MCF 10A (cell line): ENCODE data around the gene TMEM38A. TPM values are rescaled to one million over a fixed set of nuclear protein-coding genes. Genes with fewer than 3 reads are reported as not detected.
"Not testable (repeated sequence)": the region's sequence is repeated elsewhere in the genome, so short reads cannot be mapped to it uniquely, and the experiment has no call there.

Experiments
- BruUV-seq: library from RNA; stranded (reverse); fragments of 400-500 nt; replicated peaks from 2 replicates; lab custom pipeline; 2021; lab: Mats Ljungman, UMichigan
- CTCF ChIA-PET: fragments of 300-600 bp; sonication (Branson Sonifier 250); formaldehyde crosslinking; extraction: SDS; loops from one replicate; lab custom pipeline; 2021; ENCODE audit warnings: antibody characterized with exemption, inconsistent platforms; lab: Yijun Ruan, JAX
- POLR2A ChIA-PET: fragments of 300-600, 350-650 bp; sonication (Branson Sonifier 250); formaldehyde crosslinking; extraction: SDS; loops from one replicate; lab custom pipeline; 2020; ENCODE audit warnings: antibody characterized with exemption, inconsistent platforms; lab: Yijun Ruan, JAX
- DNase-seq: peaks from one replicate; pipeline ENCODE4 v3.0.0-alpha.2; 2018; ENCODE audit not compliant: unreplicated experiment
- H3K27ac Mint-ChIP-seq: one replicate; pipeline ENCODE4 v1.8.0; 2022; ENCODE audit warnings: mild to moderate bottlenecking, low read depth, mixed read lengths; ENCODE audit not compliant: unreplicated experiment
- H3K27me3 Mint-ChIP-seq: one replicate; pipeline ENCODE4 v1.8.0; 2022; ENCODE audit warnings: mixed read lengths; ENCODE audit not compliant: insufficient read depth, unreplicated experiment
- H3K36me3 Mint-ChIP-seq: one replicate; pipeline ENCODE4 v1.8.0; 2022; ENCODE audit warnings: mild to moderate bottlenecking, moderate library complexity, mixed read lengths; ENCODE audit not compliant: insufficient read depth, unreplicated experiment
- H3K4me1 Mint-ChIP-seq: one replicate; pipeline ENCODE4 v1.8.0; 2022; ENCODE audit warnings: mixed read lengths; ENCODE audit not compliant: insufficient read depth, unreplicated experiment
- H3K4me3 Mint-ChIP-seq: one replicate; pipeline ENCODE4 v1.8.0; 2022; ENCODE audit warnings: mild to moderate bottlenecking, moderate library complexity, mixed read lengths; ENCODE audit not compliant: unreplicated experiment
- H3K9me3 Mint-ChIP-seq: one replicate; pipeline ENCODE4 v1.8.0; 2022; ENCODE audit warnings: mixed read lengths; ENCODE audit not compliant: unreplicated experiment
- CTCF ChIP-seq: fragments of 200-600 bp; IDR thresholded peaks from one replicate; pipeline ENCODE4 v1.8.0; 2022; ENCODE audit warnings: antibody characterized with exemption, mild to moderate bottlenecking; ENCODE audit not compliant: unreplicated experiment
- intact Hi-C: fragments of 100-400 bp; cut with micrococcal nuclease; formaldehyde crosslinking; loops from 2 replicates; pipeline ENCODE4 v1.14.1; 2022
- total RNA-seq: library from RNA; stranded (reverse); gene quantifications from 2 replicates; pipeline ENCODE4 v1.2.3, GENCODE V29; 2022

TMEM38A gene
- total RNA-seq, 1 experiment from 2014 or later = 2.1 TPM

- Mint-ChIP-seq H3K27me3 (no peaks in the 10 kb centered on the region), H3K36me3 (no peaks in the 10 kb centered on the region), H3K4me3 (no peak overlapping the region), H3K4me1 (no peaks in the 10 kb centered on the region), H3K27ac (no peak overlapping the region), H3K9me3 (no peaks in the 10 kb centered on the region)
- ChIA-PET CTCF (no interaction called here), POLR2A (interaction anchor here (1.4 kb wide), 1 partner anchor 10 kb away, joined by 7 read pairs; the partner anchor contains the start of genes SMIM7 and TMEM38A)
- intact Hi-C loops = no loop called here
- no TSS peak for BruUV-seq
- DNase-seq = no peak
- no peak for TF ChIP-seq CTCF
These were observed 9.4 kb downstream of the TMEM38A start for GRCh38 chr19:16670291-16670690.

- intact Hi-C loops = no loop called here
- Mint-ChIP-seq H3K27ac (no peak overlapping the region), H3K27me3 (no peaks in the 10 kb centered on the region), H3K4me1 (no peaks in the 10 kb centered on the region), H3K4me3 (no peak overlapping the region), H3K9me3 (no peaks in the 10 kb centered on the region), H3K36me3 (no peaks in the 10 kb centered on the region)
- CTCF ChIA-PET = interaction anchor here (0.7 to 1.0 kb wide), 2 partner anchors 9 to 144 kb away, joined by 3 to 4 read pairs; no protein-coding TSS in a partner anchor
- no peak for DNase-seq
- BruUV-seq = no TSS peak
- TF ChIP-seq CTCF = no peak
- POLR2A ChIA-PET = interaction anchor here (1.7 kb wide), 1 partner anchor 10 kb away, joined by 7 read pairs; the partner anchor contains the start of gene TMEM38A
These were observed 10.8 kb downstream of the TMEM38A start for GRCh38 chr19:16671652-16672274.

GRCh38 chr19:16673231-16673630, 12.3 kb downstream of the TMEM38A start:
- no peak overlapping the region for H3K4me3 Mint-ChIP-seq
- POLR2A ChIA-PET = interaction anchor here (0.8 to 1.7 kb wide), 2 partner anchors 11 to 43 kb away, joined by 4 to 7 read pairs; partner anchors contain the start of gene TMEM38A
- BruUV-seq = no TSS peak

GRCh38 chr19:16673839-16674238, 12.9 kb downstream of the TMEM38A start:
- CTCF ChIA-PET, H3K4me3 Mint-ChIP-seq, intact Hi-C loops, H3K4me1 Mint-ChIP-seq, H3K27me3 Mint-ChIP-seq, H3K9me3 Mint-ChIP-seq, DNase-seq, H3K36me3 Mint-ChIP-seq, BruUV-seq, H3K27ac Mint-ChIP-seq: not testable (repeated sequence)
- POLR2A ChIA-PET = interaction anchor here (0.6 kb wide), 1 partner anchor 226 kb away, joined by 4 read pairs; no protein-coding TSS in a partner anchor

More at GRCh38 chr19:16673231-16673630, 12.3 kb downstream of the TMEM38A start:
- intact Hi-C loops = no loop called here
- no peak for TF ChIP-seq CTCF
- H3K4me1 Mint-ChIP-seq = peaks cover 5% of the 10 kb centered on the region
- no peak for DNase-seq
- no peak overlapping the region for H3K27ac Mint-ChIP-seq
- H3K9me3 Mint-ChIP-seq = no peaks in the 10 kb centered on the region
- peaks cover 4% of the 10 kb centered on the region for H3K36me3 Mint-ChIP-seq
- H3K27me3 Mint-ChIP-seq = no peaks in the 10 kb centered on the region
- CTCF ChIA-PET = no interaction called here
